Esophagus mucosa (tissue), 1 donor: ENCODE measurements around the gene TAB3. TPM values are rescaled to one million over a fixed set of nuclear protein-coding genes. Genes with fewer than 3 reads are reported as not detected.

ENCODE experiments used
- total RNA-seq: library from RNA; stranded (reverse); gene quantifications from one replicate; pipeline ENCODE4 v1.2.4, GENCODE V29; 2023
- donor health status: DM: yes; HTN: yes; CAD: no.

Gene TAB3
- total RNA-seq, 1 donor from 2014 or later: 17.5 TPM

Other genes with a start within 250 kb of the TAB3 start
- 17.8 TPM for gene GK, start 235.8 kb downstream of the TAB3 start, total RNA-seq
- not detected for gene FTHL17, start 182.8 kb upstream of the TAB3 start, total RNA-seq